ENCODE measurements around the gene POLD4. TPM values are rescaled to one million over a fixed set of nuclear protein-coding genes. Genes with fewer than 3 reads are reported as not detected.

Gene POLD4
- total RNA-seq, 2 experiments from 2014 or later: 31.7 to 39.5 TPM

DNA sequence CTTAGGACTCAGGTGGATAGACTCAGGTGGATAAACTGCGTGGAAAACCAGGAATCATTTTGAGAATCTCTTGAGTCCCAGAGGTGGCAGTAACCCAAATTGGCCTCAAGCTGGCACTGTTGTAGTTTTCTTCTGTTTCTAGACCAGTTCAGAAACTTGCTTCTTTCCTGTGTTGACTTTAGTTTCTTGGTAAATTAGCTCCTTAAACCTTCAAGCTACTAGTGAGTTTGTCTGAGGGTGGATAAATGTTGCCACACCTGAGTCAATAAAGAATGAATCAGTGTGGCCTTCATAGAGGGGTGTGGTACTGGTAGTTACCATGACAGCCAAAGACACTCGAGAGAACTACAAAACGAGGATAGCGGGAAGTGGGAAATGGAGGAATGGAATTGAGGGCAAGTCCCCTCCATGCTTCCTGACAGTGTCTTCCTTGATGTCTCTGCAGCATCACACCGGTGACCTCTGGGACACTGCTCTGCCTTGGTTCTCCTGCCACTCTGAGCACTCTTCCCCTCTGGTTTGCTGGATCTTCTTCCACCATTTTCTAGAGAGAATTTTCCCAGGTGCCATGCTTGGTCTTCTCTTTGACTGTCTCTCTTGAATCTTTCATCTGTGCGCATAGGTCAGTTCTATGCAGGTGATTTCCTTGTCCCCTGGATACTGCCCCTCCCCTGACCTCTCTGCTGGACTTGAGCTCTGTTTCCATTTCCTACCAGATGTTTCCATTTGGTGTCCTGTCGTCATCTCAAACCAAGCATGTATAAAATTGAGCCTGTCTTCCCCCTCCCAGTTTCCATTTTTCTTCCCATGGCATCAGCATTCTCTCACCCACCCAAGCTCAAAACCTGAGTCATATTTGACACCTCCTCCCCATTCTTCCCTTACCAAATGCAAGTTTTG lies 7.2 kb downstream of the POLD4 start:
- no peaks in the 10 kb centered on the region for H3K36me3 ChIP-seq (ENCODE audit: insufficient read depth, low read length)
- no peaks in the 10 kb centered on the region for H3K27me3 ChIP-seq (ENCODE audit: control insufficient read depth in 1 of 2, insufficient read depth in 2 of 2, low read length in 2 of 2)
- Mint-ChIP-seq H3K4me3 (peak overlapping the region; percentile 57), H3K9me3 (no peaks in the 10 kb centered on the region), H3K27me3 (no peaks in the 10 kb centered on the region), H3K27ac (peak overlapping the region; percentile 78), H3K4me1 (ENCODE audit: low read depth) (peaks cover 64% of the 10 kb centered on the region), H3K36me3 (ENCODE audit: low read depth) (peaks cover 3% of the 10 kb centered on the region)
- TF ChIP-seq, protein P1, sequence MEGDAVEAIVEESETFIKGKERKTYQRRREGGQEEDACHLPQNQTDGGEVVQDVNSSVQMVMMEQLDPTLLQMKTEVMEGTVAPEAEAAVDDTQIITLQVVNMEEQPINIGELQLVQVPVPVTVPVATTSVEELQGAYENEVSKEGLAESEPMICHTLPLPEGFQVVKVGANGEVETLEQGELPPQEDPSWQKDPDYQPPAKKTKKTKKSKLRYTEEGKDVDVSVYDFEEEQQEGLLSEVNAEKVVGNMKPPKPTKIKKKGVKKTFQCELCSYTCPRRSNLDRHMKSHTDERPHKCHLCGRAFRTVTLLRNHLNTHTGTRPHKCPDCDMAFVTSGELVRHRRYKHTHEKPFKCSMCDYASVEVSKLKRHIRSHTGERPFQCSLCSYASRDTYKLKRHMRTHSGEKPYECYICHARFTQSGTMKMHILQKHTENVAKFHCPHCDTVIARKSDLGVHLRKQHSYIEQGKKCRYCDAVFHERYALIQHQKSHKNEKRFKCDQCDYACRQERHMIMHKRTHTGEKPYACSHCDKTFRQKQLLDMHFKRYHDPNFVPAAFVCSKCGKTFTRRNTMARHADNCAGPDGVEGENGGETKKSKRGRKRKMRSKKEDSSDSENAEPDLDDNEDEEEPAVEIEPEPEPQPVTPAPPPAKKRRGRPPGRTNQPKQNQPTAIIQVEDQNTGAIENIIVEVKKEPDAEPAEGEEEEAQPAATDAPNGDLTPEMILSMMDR (IDR thresholded peaks at IDR 0.05): peak; percentile 81
- ATAC-seq (ENCODE audit: poor library complexity) (peak; percentile 71), DNase-seq (peak in 4 of 14 experiments; percentile 39 to 65 (median 55))
- intact Hi-C loops (cut with DNase I, micrococcal nuclease): loop anchor here in 1 of 2 experiments (5.0 kb wide), 1 partner anchor 36 kb away; no protein-coding TSS in a partner anchor
- ChIA-PET CTCF (interaction anchor here (1.0 to 5.5 kb wide), 18 partner anchors 10 to 132 kb away, joined by 3 to 58 read pairs (median 4); partner anchors contain the start of genes CLCF1, PPP1CA and RAD9A), POLR2A (interaction anchor here (0.5 to 3.3 kb wide), 24 partner anchors 7 to 283 kb away, joined by 3 to 30 read pairs (median 4); partner anchors contain the start of genes CLCF1, GRK2, POLD4 and PPP1CA)
- H3K4me1 ChIP-seq (ENCODE audit: insufficient read depth, low read length): peaks cover 40% of the 10 kb centered on the region
- H3K9me3 ChIP-seq (ENCODE audit: control insufficient read depth in 1 of 2, insufficient read depth in 1 of 2, low read length in 2 of 2): no peaks in the 10 kb centered on the region
- H3K27ac ChIP-seq (ENCODE audit: low read depth in 1 of 2, low read length in 2 of 2): peak overlapping the region in 1 of 2 donors; percentile 18
- H3K4me3 ChIP-seq (ENCODE audit: low read length): no peak overlapping the region

DNA sequence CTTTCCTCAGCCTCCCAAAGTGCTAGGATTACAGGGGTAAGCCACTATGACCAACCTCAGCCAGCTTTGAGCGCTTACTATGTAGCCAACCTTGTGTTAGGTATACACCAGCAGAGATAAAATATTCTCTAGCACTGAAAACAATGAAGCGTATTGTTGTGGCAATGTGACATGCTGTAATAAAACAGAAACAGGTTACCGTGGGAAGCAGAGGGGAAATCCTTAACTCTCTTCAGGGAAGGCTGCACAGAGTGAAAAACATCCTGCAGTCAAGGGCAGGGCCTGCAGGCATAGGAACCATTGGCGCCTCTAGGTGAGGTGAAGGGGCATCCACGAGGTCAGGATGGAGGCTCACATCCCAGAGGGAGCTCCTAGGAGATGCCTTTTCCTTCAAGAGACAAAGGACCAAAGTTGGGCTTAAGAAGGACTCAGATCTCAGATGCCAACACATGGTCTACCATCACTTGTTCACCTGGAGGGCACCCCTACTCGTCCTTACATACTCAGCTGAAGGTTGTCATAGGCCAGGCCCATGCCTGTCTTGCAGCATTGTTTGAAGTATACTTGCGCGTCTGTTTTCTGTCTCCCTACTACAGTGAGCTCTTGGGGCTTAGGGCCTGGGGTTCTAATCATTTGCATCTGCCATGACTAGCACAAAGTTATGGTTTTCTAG lies 8.0 kb downstream of the POLD4 start:
- H3K36me3 ChIP-seq (ENCODE audit: insufficient read depth, low read length): no peaks in the 10 kb centered on the region
- no peaks in the 10 kb centered on the region for H3K9me3 ChIP-seq (ENCODE audit: control insufficient read depth in 1 of 2, insufficient read depth in 1 of 2, low read length in 2 of 2)
- peak in 1 of 14 experiments; percentile 47 for DNase-seq
- CTCF ChIA-PET: interaction anchor here (0.6 to 5.5 kb wide), 19 partner anchors 9 to 284 kb away, joined by 3 to 58 read pairs (median 4); partner anchors contain the start of genes CLCF1, NUDT8, PPP1CA and RAD9A
- no peak overlapping the region for H3K4me3 ChIP-seq (ENCODE audit: low read length)
- Mint-ChIP-seq H3K27me3 (no peaks in the 10 kb centered on the region), H3K4me3 (peak overlapping the region; percentile 57), H3K27ac (peak overlapping the region; percentile 78), H3K9me3 (no peaks in the 10 kb centered on the region), H3K36me3 (ENCODE audit: low read depth) (no peaks in the 10 kb centered on the region), H3K4me1 (ENCODE audit: low read depth) (peaks cover 60% of the 10 kb centered on the region)
- peak; percentile 75 for ATAC-seq (ENCODE audit: poor library complexity)
- H3K27me3 ChIP-seq (ENCODE audit: control insufficient read depth in 1 of 2, insufficient read depth in 2 of 2, low read length in 2 of 2): no peaks in the 10 kb centered on the region
- POLR2A ChIA-PET: interaction anchor here (0.5 to 3.3 kb wide), 21 partner anchors 7 to 284 kb away, joined by 3 to 30 read pairs (median 5); partner anchors contain the start of genes CLCF1, GRK2, POLD4 and PPP1CA
- TF ChIP-seq, protein P1 (IDR thresholded peaks at IDR 0.05): no peak
- peak overlapping the region; percentile 18 to 30 for H3K27ac ChIP-seq (ENCODE audit: low read depth in 1 of 2, low read length in 2 of 2)
- peaks cover 33% of the 10 kb centered on the region for H3K4me1 ChIP-seq (ENCODE audit: insufficient read depth, low read length)
- intact Hi-C loops (cut with DNase I, micrococcal nuclease): loop anchor here in 1 of 2 experiments (5.0 kb wide), 1 partner anchor 37 kb away; no protein-coding TSS in a partner anchor

DNA sequence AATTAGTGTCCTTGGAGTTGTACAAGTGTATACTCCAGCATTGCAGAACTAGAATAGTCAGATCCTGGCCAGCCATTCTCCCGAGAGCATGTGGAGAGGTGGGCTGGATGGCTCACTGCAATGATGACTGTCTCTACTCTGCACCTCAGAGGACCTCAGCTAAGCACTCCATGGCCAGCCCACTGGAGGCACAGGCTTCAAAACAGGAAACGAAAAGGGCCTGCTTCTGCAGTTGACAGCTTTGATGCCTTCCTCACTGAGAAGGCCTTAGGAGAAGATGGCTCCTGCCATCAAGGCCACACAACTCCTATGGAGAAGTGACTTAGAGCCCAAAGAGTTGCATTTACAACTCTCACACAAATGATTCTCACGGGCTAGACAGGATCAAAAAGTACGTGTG lies 9.1 kb downstream of the POLD4 start:
- DNase-seq (peak in 9 of 14 experiments; percentile 23 to 64 (median 42)), ATAC-seq (ENCODE audit: poor library complexity) (peak; percentile 54)
- CTCF ChIA-PET: interaction anchor here (0.6 to 5.5 kb wide), 9 partner anchors 8 to 1273 kb away, joined by 3 to 58 read pairs (median 3); partner anchors contain the start of genes ANKRD13D, CLCF1 and NUDT8
- Histone ChIP-seq H3K9me3 (ENCODE audit: control insufficient read depth in 1 of 2, insufficient read depth in 1 of 2, low read length in 2 of 2) (no peaks in the 10 kb centered on the region), H3K27ac (ENCODE audit: low read depth in 1 of 2, low read length in 2 of 2) (peak overlapping the region; percentile 30 to 50), H3K27me3 (ENCODE audit: control insufficient read depth in 1 of 2, insufficient read depth in 2 of 2, low read length in 2 of 2) (no peaks in the 10 kb centered on the region), H3K4me1 (ENCODE audit: insufficient read depth, low read length) (peaks cover 33% of the 10 kb centered on the region), H3K4me3 (ENCODE audit: low read length) (no peak overlapping the region), H3K36me3 (ENCODE audit: insufficient read depth, low read length) (no peaks in the 10 kb centered on the region)
- no peaks in the 10 kb centered on the region for H3K9me3 Mint-ChIP-seq
- no peaks in the 10 kb centered on the region for H3K27me3 Mint-ChIP-seq
- POLR2A ChIA-PET: interaction anchor here (1.0 to 3.3 kb wide), 10 partner anchors 9 to 666 kb away, joined by 3 to 30 read pairs (median 6); partner anchors contain the start of genes GRK2, POLD4 and RBM4B
- TF ChIP-seq, protein P1 (IDR thresholded peaks at IDR 0.05): no peak
- intact Hi-C loops (cut with DNase I, micrococcal nuclease): no loop called here
- no peaks in the 10 kb centered on the region for H3K36me3 Mint-ChIP-seq (ENCODE audit: low read depth)
- H3K4me3 Mint-ChIP-seq: peak overlapping the region; percentile 58
- H3K4me1 Mint-ChIP-seq (ENCODE audit: low read depth): peaks cover 50% of the 10 kb centered on the region
- H3K27ac Mint-ChIP-seq: peak overlapping the region; percentile 78
